H1 (cell line): Measurements from ENCODE around the gene DNAJC27. TPM values are rescaled to one million over a fixed set of nuclear protein-coding genes. Genes with fewer than 3 reads are reported as not detected.

Experiments used
- CHD2 ChIP-seq: IDR thresholded peaks from 2 replicates; pipeline ENCODE4 v1.6.1; 2012; ENCODE audit warnings: low read length, improper control_type of control experiment
- FOSL1 ChIP-seq: IDR thresholded peaks from 2 replicates; pipeline ENCODE4 v1.6.1; 2011; ENCODE audit warnings: mild to moderate bottlenecking, low read depth, low read length, moderate library complexity; ENCODE audit not compliant: insufficient read depth
- RBBP5 ChIP-seq: IDR thresholded peaks from 2 replicates; pipeline ENCODE4 v1.7.1; 2012; ENCODE audit warnings: low read depth, mild to moderate bottlenecking, inconsistent platforms, low read length, moderate library complexity, borderline replicate concordance
- RXRA ChIP-seq: IDR thresholded peaks from 2 replicates; pipeline ENCODE4 v1.6.1; 2011; ENCODE audit warnings: low read depth, mild to moderate bottlenecking, low read length, moderate library complexity; ENCODE audit not compliant: insufficient read depth
- TEAD4 ChIP-seq: IDR thresholded peaks from 2 replicates; pipeline ENCODE4 v1.6.1; 2012; ENCODE audit warnings: low read depth, low read length, inconsistent platforms, mixed read lengths
- polyA plus RNA-seq, 7 experiments: library from polyadenylated mRNA; depleted of rRNA in 3 of 7; stranded (reverse) in 5 of 7; unstranded in 2 of 7; fragments of >200 nt in 5 of 7; fragments of 200-250 nt in 2 of 7; gene quantifications; 1 replicate in 5 of 7; 2 replicates in 1 of 7; 4 replicates in 1 of 7; pipeline versions ENCODE4 v1.2.1 to v1.2.3, GENCODE V29; 2011 to 2013; ENCODE audit warnings: missing spikeins in 2 of 7, mixed read lengths in 2 of 7
- total RNA-seq: library from RNA; stranded (reverse); fragmentation: NEBNext Ultra II Directional; extraction: Animal tissue kit (Norgen Biotek cat#: 25700); gene quantifications from 2 replicates; pipeline ENCODE4 v1.2.1, GENCODE V29; 2021
- TF ChIP-seq, protein P1 (sequence below): IDR thresholded peaks from 2 replicates; pipeline ENCODE4 v1.6.1; 2012; ENCODE audit warnings: inconsistent platforms

Gene DNAJC27
- total and polyA plus RNA-seq, 2 of the 8 experiments (the other 6 are each of a cell fraction or from before 2014, with no cell fraction given), result 1.4 to 4.5 TPM

GRCh38 chr2:24924266-24924665, 47.5 kb downstream of the DNAJC27 start (continued):
- TF ChIP-seq RBBP5 (no peak), FOSL1 (no peak), CHD2 (no peak), RXRA (no peak), TEAD4 (no peak)
- TF ChIP-seq, protein P1, sequence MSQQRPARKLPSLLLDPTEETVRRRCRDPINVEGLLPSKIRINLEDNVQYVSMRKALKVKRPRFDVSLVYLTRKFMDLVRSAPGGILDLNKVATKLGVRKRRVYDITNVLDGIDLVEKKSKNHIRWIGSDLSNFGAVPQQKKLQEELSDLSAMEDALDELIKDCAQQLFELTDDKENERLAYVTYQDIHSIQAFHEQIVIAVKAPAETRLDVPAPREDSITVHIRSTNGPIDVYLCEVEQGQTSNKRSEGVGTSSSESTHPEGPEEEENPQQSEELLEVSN, result no peak
- TF ChIP-seq, all 59 proteins: peak for 0
